Omental fat pad (tissue), 4 donors: ENCODE measurements around the gene HCN2. TPM values are rescaled to one million over a fixed set of nuclear protein-coding genes. Genes with fewer than 3 reads are reported as not detected.

Source experiments
- ATAC-seq: fragments of 150-250 bp; one replicate; pipeline ENCODE4 v1.9.1; 2016; ENCODE audit warnings: mild to moderate bottlenecking, moderate library complexity; ENCODE audit not compliant: low FRiP score
- DNase-seq: peaks from one replicate; pipeline ENCODE4 v3.0.0-alpha.2; 2019; ENCODE audit warnings: low spot score
- CTCF ChIP-seq, 3 donors: fragments of 450-650 bp; IDR thresholded peaks; one replicate each; pipeline ENCODE4 v1.5.1; 2016 to 2017; ENCODE audit warnings: antibody characterized with exemption in 3 of 3, mild to moderate bottlenecking in 3 of 3, moderate library complexity in 2 of 3
- total RNA-seq, 4 donors: library from RNA; depleted of rRNA; stranded (reverse); fragments of >200 nt; gene quantifications; one replicate each; pipeline ENCODE4 v1.1.0, GENCODE V29; 2016

Gene HCN2
- total RNA-seq, 4 donors from 2014 or later, result 0.13 to 0.56 TPM; not detected in 2

DNA sequence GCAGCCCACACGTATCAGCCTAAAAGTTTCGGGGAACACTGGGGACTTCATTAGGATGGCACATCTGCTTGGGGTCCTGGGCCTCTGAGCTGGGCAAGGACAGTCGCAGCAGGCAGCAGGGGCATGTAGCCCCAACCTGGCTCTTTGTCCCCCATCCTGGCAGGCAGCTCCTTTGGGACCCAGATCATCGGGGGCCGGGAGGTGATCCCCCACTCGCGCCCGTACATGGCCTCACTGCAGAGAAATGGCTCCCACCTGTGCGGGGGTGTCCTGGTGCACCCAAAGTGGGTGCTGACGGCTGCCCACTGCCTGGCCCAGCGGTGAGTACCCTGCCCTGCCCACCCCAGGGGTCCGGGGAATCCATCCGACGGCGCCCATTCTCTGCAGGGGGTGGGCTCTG lies 42.6 kb upstream of the HCN2 start:
- ATAC-seq (no peak), DNase-seq (no peak)
- no peak for TF ChIP-seq CTCF (IDR thresholded peaks at IDR 0.05)

- no peak for DNase-seq
- ATAC-seq, result no peak
- no peak for TF ChIP-seq CTCF (IDR thresholded peaks at IDR 0.05)
These were observed 41.6 kb upstream of the HCN2 start for GRCh38 chr19:547836-548720.

GRCh38 chr19:548886-549830 lies 40.5 kb upstream of the HCN2 start:
- ATAC-seq (no peak), DNase-seq (no peak)
- TF ChIP-seq CTCF (IDR thresholded peaks at IDR 0.05), result no peak

- ATAC-seq (no peak), DNase-seq (no peak)
- TF ChIP-seq CTCF (IDR thresholded peaks at IDR 0.05), result no peak
These were observed 34.9 kb upstream of the HCN2 start for GRCh38 chr19:554817-555216.

- no peak for ATAC-seq
- TF ChIP-seq CTCF (IDR thresholded peaks at IDR 0.05), result no peak
These were observed 34.2 kb upstream of the HCN2 start for GRCh38 chr19:555474-555808.

GRCh38 chr19:556611-557382 lies 32.9 kb upstream of the HCN2 start:
- DNase-seq, result no peak
- no peak for ATAC-seq
- TF ChIP-seq CTCF (IDR thresholded peaks at IDR 0.05), result no peak

More at GRCh38 chr19:555474-555808, 34.2 kb upstream of the HCN2 start:
- no peak for DNase-seq
